Smooth muscle cell (in vitro differentiated cells): Measurements from ENCODE around the gene AHDC1. TPM values are rescaled to one million over a fixed set of nuclear protein-coding genes. Genes with fewer than 3 reads are reported as not detected.

Experiments
- DNase-seq: peaks from one replicate; lab custom pipeline; 2025; ENCODE audit not compliant: unreplicated experiment; lab: John Stamatoyannopoulos, UW
- H2AFZ ChIP-seq: fragments of 200-600 bp; sonication (generic); 2 replicates; pipeline ENCODE4 v1.6.0; 2016; ENCODE audit warnings: antibody characterized with exemption, low read depth, mild to moderate bottlenecking
- H3F3A ChIP-seq: fragments of 200-600 bp; sonication (generic); 2 replicates; pipeline ENCODE4 v1.6.0; 2017; ENCODE audit warnings: antibody characterized with exemption, low read depth
- H3K27ac ChIP-seq: fragments of 200-600 bp; sonication (generic); 2 replicates; pipeline ENCODE4 v1.5.1; 2016; ENCODE audit warnings: low read depth, mild to moderate bottlenecking
- H3K27me3 ChIP-seq: fragments of 200-600 bp; sonication (generic); 2 replicates; pipeline ENCODE4 v1.6.1; 2016; ENCODE audit warnings: low read depth, mild to moderate bottlenecking
- H3K36me3 ChIP-seq: fragments of 200-600 bp; sonication (generic); 2 replicates; pipeline ENCODE4 v1.5.1; 2016; ENCODE audit warnings: low read depth
- H3K4me1 ChIP-seq: fragments of 200-600 bp; sonication (generic); 2 replicates; pipeline ENCODE4 v1.5.1; 2016; ENCODE audit warnings: low read depth
- H3K4me2 ChIP-seq: fragments of 200-600 bp; sonication (generic); 2 replicates; pipeline ENCODE4 v1.6.0; 2016; ENCODE audit warnings: mild to moderate bottlenecking
- H3K4me3 ChIP-seq: fragments of 200-600 bp; sonication (generic); 2 replicates; pipeline ENCODE4 v1.5.1; 2016; ENCODE audit warnings: mild to moderate bottlenecking
- H3K79me2 ChIP-seq: fragments of 200-600 bp; sonication (generic); 2 replicates; pipeline ENCODE4 v1.6.0; 2016; ENCODE audit warnings: low read depth, mild to moderate bottlenecking
- H3K9ac ChIP-seq: fragments of 200-600 bp; sonication (generic); 2 replicates; pipeline ENCODE4 v1.6.0; 2016; ENCODE audit warnings: low read depth
- H3K9me3 ChIP-seq: fragments of 200-600 bp; sonication (generic); replicated peaks from 2 replicates; pipeline ENCODE4 v1.5.1; 2016; ENCODE audit warnings: low read depth
- H4K20me1 ChIP-seq: fragments of 200-600 bp; sonication (generic); 2 replicates; pipeline ENCODE4 v1.6.0; 2016; ENCODE audit warnings: low read depth
- CTCF ChIP-seq: fragments of 200-600 bp; sonication (generic); IDR thresholded peaks from 2 replicates; pipeline ENCODE4 v1.5.1; 2017; ENCODE audit warnings: borderline replicate concordance, mild to moderate bottlenecking, antibody characterized with exemption; ENCODE audit not compliant: insufficient read depth, poor library complexity, severe bottlenecking
- WGBS: methylation state at CpG from one replicate; pipeline ENCODE4 v1.1.7; 2016; ENCODE audit warnings: low lambda C conversion rate; 5-methylcytosine and 5-hydroxymethylcytosine counted together
- polyA plus RNA-seq: library from polyadenylated mRNA; unstranded; fragments of >200 nt; fragmentation: Nextera tagmentation; extraction: Ambion mirVana; gene quantifications from 2 replicates; pipeline ENCODE4 v1.2.1, GENCODE V29; 2016
- total RNA-seq: library from RNA; depleted of rRNA; stranded (reverse); fragments of >200 nt; gene quantifications from 2 replicates; pipeline ENCODE4 v1.2.3, GENCODE V29; 2014

Gene AHDC1
- total and polyA plus RNA-seq, 2 experiments from 2014 or later = 12.2 TPM

GRCh38 chr1:27499142-27499541 is 104.8 kb downstream of the AHDC1 start:
- DNase-seq = no peak
- H3K4me2 ChIP-seq = no peak overlapping the region
- H3K4me3 ChIP-seq = no peak overlapping the region
- no peak overlapping the region for H3K27ac ChIP-seq
- H2AFZ ChIP-seq = no peak overlapping the region
- no peak overlapping the region for H3K9ac ChIP-seq
- peaks cover 10% of the 10 kb centered on the region for H3K4me1 ChIP-seq
- H3K79me2 ChIP-seq = no peaks in the 10 kb centered on the region
- no peaks in the 10 kb centered on the region for H4K20me1 ChIP-seq
- H3K36me3 ChIP-seq = no peaks in the 10 kb centered on the region
- no peaks in the 10 kb centered on the region for H3F3A ChIP-seq
- TF ChIP-seq CTCF = no peak
- whole genome bisulfite sequencing = 98% methylated on average over 2 of the region's 2 CpGs
- H3K27me3 ChIP-seq = no peaks in the 10 kb centered on the region
- no peaks in the 10 kb centered on the region for H3K9me3 ChIP-seq

DNA sequence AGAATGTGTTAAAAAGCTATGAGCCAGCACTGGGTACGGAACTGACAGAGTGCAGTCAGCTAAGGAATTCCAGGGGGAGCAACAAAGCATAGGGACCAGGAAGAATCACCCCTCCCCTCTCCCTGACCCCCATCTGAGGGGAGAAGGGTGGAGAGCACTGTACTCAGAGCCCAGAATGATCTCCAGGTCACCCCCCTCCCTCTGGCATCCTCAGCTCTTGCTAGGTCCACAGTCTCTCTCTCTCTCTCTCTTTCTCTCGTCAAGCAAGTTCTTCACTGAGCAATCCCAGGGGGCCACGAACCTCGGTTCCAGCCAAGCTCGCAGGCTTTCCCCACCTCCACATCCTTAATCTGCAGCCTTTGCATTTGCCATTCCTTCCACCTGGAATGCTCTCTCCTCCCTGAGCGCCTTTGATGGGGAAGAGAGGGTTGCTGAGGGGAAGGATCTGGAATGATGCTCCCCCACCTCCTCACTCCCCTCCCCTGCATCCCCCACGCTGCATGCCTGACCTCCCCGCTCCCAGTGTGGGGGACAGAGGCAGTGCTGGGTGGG is 107.3 kb downstream of the AHDC1 start:
- no peak overlapping the region for H3K27ac ChIP-seq
- no peak overlapping the region for H3K9ac ChIP-seq
- H3K79me2 ChIP-seq = no peaks in the 10 kb centered on the region
- H3K9me3 ChIP-seq = no peaks in the 10 kb centered on the region
- H3K4me2 ChIP-seq = no peak overlapping the region
- peaks cover 9% of the 10 kb centered on the region for H3F3A ChIP-seq
- H4K20me1 ChIP-seq = no peaks in the 10 kb centered on the region
- H3K4me1 ChIP-seq = peaks cover 8% of the 10 kb centered on the region
- no peaks in the 10 kb centered on the region for H3K36me3 ChIP-seq
- no peaks in the 10 kb centered on the region for H3K27me3 ChIP-seq
- DNase-seq = no peak
- TF ChIP-seq CTCF = peak; percentile 28
- no peak overlapping the region for H3K4me3 ChIP-seq
- no peak overlapping the region for H2AFZ ChIP-seq
- 22% methylated on average over 6 of the region's 8 CpGs for WGBS

DNA sequence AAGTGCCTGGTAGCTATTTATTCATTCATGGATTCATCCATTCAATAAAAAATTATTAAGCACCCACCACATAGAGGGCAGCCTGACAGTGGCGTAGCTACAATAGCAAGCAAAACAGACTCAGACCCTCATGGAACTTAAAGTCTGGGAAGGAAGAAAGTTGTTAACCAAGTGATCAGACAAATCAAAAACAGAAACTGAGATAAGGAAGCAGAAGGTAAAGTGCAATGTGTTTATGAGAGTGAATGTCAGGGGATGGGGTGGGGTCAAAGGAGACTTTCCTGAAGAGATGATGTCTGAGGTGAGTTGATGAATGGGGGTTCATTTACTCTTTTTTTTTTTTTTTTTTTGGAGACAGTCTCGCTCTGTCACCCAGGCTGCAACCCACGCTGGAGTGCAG is 111.1 kb downstream of the AHDC1 start:
- no peak overlapping the region for H3K27ac ChIP-seq
- no peak overlapping the region for H3K4me2 ChIP-seq
- peaks cover 12% of the 10 kb centered on the region for H3F3A ChIP-seq
- H3K79me2 ChIP-seq = peaks cover 22% of the 10 kb centered on the region
- peaks cover 12% of the 10 kb centered on the region for H4K20me1 ChIP-seq
- no peak for TF ChIP-seq CTCF
- DNase-seq = no peak
- no peak overlapping the region for H3K4me3 ChIP-seq
- H2AFZ ChIP-seq = peak overlapping the region; percentile 42
- no peak overlapping the region for H3K9ac ChIP-seq
- H3K9me3 ChIP-seq = no peaks in the 10 kb centered on the region
- H3K36me3 ChIP-seq = no peaks in the 10 kb centered on the region
- H3K4me1 ChIP-seq = peaks cover 23% of the 10 kb centered on the region
- H3K27me3 ChIP-seq = no peaks in the 10 kb centered on the region
- WGBS = 97% methylated on average over 3 of the region's 3 CpGs
